ENCODE measurements around the gene RSPO4. TPM values are rescaled to one million over a fixed set of nuclear protein-coding genes. Genes with fewer than 3 reads are reported as not detected.

RSPO4 gene
- total and polyA plus RNA-seq, 2 of the 13 experiments (the other 11 are each of a cell fraction or from before 2014, with no cell fraction given): not detected

DNA sequence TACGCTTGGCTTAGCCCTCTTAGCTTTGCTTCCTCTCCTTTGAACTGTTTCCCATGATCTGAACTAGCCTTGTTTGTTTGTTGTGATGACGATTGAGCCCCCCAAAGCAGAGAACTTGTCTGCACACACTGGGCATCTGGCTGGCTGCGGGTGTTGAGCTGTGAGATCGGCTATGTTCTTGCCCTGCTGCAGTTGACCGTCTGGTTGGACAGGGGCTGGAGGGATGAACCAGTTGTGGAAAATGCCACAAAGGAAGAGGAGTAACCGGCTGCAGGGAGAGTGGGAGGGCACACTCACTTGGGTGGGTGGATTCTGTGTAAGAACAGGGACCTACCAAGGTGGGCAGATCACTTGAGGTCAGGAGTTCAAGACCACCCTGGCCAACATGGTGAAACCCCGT is 12.4 kb upstream of the RSPO4 start:
- Histone ChIP-seq H3K9me3 (ENCODE audit: low read length) (no peaks in the 10 kb centered on the region), H3K27me3 (ENCODE audit: control insufficient read depth in 1 of 2, insufficient read depth in 2 of 2, low read length in 2 of 2) (no peaks in the 10 kb centered on the region), H3K9ac (ENCODE audit: insufficient read depth, low read depth, low read length) (no peak overlapping the region), H3K4me2 (ENCODE audit: low read depth, low read length) (no peak overlapping the region), H3K4me1 (ENCODE audit: insufficient read depth, low read length) (no peaks in the 10 kb centered on the region), H3K27ac (ENCODE audit: extremely low read length, insufficient read depth, low read length) (no peak overlapping the region), H3K79me2 (ENCODE audit: insufficient read depth, low read length) (no peaks in the 10 kb centered on the region), H2AFZ (ENCODE audit: low read length) (no peak overlapping the region), H3K4me3 (replicated peaks in 1 of 3; ENCODE audit: insufficient read depth in 1 of 3, low read depth in 2 of 3, low read length in 3 of 3) (no peak overlapping the region), H4K20me1 (ENCODE audit: insufficient read depth, low read length) (no peaks in the 10 kb centered on the region), H3K36me3 (replicated peaks in 1 of 2; ENCODE audit: control insufficient read depth in 1 of 2, insufficient read depth in 2 of 2, low read length in 2 of 2) (no peaks in the 10 kb centered on the region)
- ATAC-seq (no peak), FAIRE-seq (no peak), DNase-seq (ENCODE audit: low spot score) (no peak)
- intact Hi-C loops (cut with micrococcal nuclease; ENCODE audit: unreplicated experiment): no loop called here
- POLR2A ChIA-PET: no interaction called here
- BruUV-seq (replicated peaks): no TSS peak
- CTCF ChIA-PET (ENCODE audit: low intra/inter-chr PET ratio, low total read pairs): no interaction called here
- in situ Hi-C loops (cut with HindIII; ENCODE audit: extremely low pct_ligation_motif_present, low pct_unique_long_range_greater_than_20kb): no loop called here
- 16% methylated on average over 7 of the region's 7 CpGs for WGBS (ENCODE audit: low lambda C conversion rate)
- TF ChIP-seq ZBTB10 (CRISPR knock-in tag; IDR thresholded peaks at IDR 0.05; ENCODE audit: borderline replicate concordance) (no peak), PAWR (CRISPR knock-in tag; IDR thresholded peaks at IDR 0.05; ENCODE audit: borderline replicate concordance) (no peak), FUBP1 (CRISPR knock-in tag; IDR thresholded peaks at IDR 0.05; ENCODE audit: borderline replicate concordance) (no peak), ZNF30 (CRISPR knock-in tag; IDR thresholded peaks at IDR 0.05) (no peak), GATAD2A (CRISPR knock-in tag; IDR thresholded peaks at IDR 0.05) (no peak), NR2F2 (IDR thresholded peaks at IDR 0.05; ENCODE audit: borderline replicate concordance, low read depth) (no peak), HNRNPH1 (optimal IDR thresholded peaks at IDR 0.05; ENCODE audit: low read depth, low read length) (no peak), SIX4 (CRISPR knock-in tag; IDR thresholded peaks at IDR 0.05) (no peak), SMARCE1 (IDR thresholded peaks at IDR 0.05; ENCODE audit: borderline replicate concordance) (no peak), ZNF530 (CRISPR knock-in tag; IDR thresholded peaks at IDR 0.05; ENCODE audit: low read depth) (no peak), ZNF768 (CRISPR knock-in tag; IDR thresholded peaks at IDR 0.05) (no peak), ZNF34 (CRISPR knock-in tag; IDR thresholded peaks at IDR 0.05; ENCODE audit: borderline replicate concordance) (no peak)
- TF ChIP-seq, protein P1, sequence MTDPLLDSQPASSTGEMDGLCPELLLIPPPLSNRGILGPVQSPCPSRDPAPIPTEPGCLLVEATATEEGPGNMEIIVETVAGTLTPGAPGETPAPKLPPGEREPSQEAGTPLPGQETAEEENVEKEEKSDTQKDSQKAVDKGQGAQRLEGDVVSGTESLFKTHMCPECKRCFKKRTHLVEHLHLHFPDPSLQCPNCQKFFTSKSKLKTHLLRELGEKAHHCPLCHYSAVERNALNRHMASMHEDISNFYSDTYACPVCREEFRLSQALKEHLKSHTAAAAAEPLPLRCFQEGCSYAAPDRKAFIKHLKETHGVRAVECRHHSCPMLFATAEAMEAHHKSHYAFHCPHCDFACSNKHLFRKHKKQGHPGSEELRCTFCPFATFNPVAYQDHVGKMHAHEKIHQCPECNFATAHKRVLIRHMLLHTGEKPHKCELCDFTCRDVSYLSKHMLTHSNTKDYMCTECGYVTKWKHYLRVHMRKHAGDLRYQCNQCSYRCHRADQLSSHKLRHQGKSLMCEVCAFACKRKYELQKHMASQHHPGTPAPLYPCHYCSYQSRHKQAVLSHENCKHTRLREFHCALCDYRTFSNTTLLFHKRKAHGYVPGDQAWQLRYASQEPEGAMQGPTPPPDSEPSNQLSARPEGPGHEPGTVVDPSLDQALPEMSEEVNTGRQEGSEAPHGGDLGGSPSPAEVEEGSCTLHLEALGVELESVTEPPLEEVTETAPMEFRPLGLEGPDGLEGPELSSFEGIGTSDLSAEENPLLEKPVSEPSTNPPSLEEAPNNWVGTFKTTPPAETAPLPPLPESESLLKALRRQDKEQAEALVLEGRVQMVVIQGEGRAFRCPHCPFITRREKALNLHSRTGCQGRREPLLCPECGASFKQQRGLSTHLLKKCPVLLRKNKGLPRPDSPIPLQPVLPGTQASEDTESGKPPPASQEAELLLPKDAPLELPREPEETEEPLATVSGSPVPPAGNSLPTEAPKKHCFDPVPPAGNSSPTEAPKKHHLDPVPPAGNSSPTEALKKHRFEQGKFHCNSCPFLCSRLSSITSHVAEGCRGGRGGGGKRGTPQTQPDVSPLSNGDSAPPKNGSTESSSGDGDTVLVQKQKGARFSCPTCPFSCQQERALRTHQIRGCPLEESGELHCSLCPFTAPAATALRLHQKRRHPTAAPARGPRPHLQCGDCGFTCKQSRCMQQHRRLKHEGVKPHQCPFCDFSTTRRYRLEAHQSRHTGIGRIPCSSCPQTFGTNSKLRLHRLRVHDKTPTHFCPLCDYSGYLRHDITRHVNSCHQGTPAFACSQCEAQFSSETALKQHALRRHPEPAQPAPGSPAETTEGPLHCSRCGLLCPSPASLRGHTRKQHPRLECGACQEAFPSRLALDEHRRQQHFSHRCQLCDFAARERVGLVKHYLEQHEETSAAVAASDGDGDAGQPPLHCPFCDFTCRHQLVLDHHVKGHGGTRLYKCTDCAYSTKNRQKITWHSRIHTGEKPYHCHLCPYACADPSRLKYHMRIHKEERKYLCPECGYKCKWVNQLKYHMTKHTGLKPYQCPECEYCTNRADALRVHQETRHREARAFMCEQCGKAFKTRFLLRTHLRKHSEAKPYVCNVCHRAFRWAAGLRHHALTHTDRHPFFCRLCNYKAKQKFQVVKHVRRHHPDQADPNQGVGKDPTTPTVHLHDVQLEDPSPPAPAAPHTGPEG (CRISPR knock-in tag; IDR thresholded peaks at IDR 0.05): no peak
- TF ChIP-seq, protein P2, sequence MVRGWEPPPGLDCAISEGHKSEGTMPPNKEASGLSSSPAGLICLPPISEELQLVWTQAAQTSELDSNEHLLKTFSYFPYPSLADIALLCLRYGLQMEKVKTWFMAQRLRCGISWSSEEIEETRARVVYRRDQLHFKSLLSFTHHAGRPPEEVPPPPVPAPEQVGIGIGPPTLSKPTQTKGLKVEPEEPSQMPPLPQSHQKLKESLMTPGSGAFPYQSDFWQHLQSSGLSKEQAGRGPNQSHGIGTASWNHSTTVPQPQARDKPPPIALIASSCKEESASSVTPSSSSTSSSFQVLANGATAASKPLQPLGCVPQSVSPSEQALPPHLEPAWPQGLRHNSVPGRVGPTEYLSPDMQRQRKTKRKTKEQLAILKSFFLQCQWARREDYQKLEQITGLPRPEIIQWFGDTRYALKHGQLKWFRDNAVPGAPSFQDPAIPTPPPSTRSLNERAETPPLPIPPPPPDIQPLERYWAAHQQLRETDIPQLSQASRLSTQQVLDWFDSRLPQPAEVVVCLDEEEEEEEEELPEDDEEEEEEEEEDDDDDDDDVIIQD (CRISPR knock-in tag; IDR thresholded peaks at IDR 0.05; ENCODE audit: low read depth): no peak
